Myometrial cell (primary cell): ENCODE data around the gene C1QL1. TPM values are rescaled to one million over a fixed set of nuclear protein-coding genes. Genes with fewer than 3 reads are reported as not detected.

ENCODE experiments used
- total RNA-seq: library from RNA; depleted of rRNA; stranded (reverse); fragments of >200 nt; gene quantifications from 2 replicates; pipeline ENCODE4 v1.2.3, GENCODE V29; 2015

The C1QL1 gene
- 3.2 and 9.0 TPM in 2 replicates for total RNA-seq

GRCh38 chr17:44968225-44969143 is at the start of gene C1QL1:
C1QL1 (minus strand) TSS chr17:44968303; CDS start chr17:44968048, 255 bp downstream.

GRCh38 chr17:44947461-44948314 is 20.4 kb downstream of the C1QL1 start, which contains the start of gene KIF18B:
KIF18B (minus strand) TSS chr17:44947773; CDS start chr17:44936344, 11,429 bp downstream.

GRCh38 chr17:44915321-44915726 is 52.8 kb downstream of the C1QL1 start, which contains the start of gene GFAP:
GFAP (minus strand) TSS chr17:44915500; CDS start chr17:44915486, 14 bp downstream.

Other genes starting within 250 kb of the C1QL1 start
- 0.29 and 0.53 TPM in 2 replicates for gene ADAM11, start 209.3 kb downstream of the C1QL1 start, total RNA-seq
- 11.0 and 24.3 TPM in 2 replicates for gene GJC1, start 138.0 kb downstream of the C1QL1 start, total RNA-seq
- gene HIGD1B, start 120.4 kb downstream of the C1QL1 start, total RNA-seq: not detected in 2 replicates
- gene EFTUD2, start 68.9 kb downstream of the C1QL1 start, total RNA-seq: 63.1 and 67.2 TPM in 2 replicates
- gene GFAP, start 52.8 kb downstream of the C1QL1 start, total RNA-seq: 0.29 and 0.53 TPM in 2 replicates
- gene KIF18B, start 20.5 kb downstream of the C1QL1 start, total RNA-seq: 11.2 and 12.4 TPM in 2 replicates
- gene DCAKD, start 83.3 kb upstream of the C1QL1 start, total RNA-seq: 62.4 and 64.0 TPM in 2 replicates
- gene NMT1, start 93.0 kb upstream of the C1QL1 start, total RNA-seq: 113 and 146 TPM in 2 replicates
- gene PLCD3, start 164.2 kb upstream of the C1QL1 start, total RNA-seq: 38.6 and 42.9 TPM in 2 replicates
- 4.0 and 9.9 TPM in 2 replicates for gene ACBD4, start 167.4 kb upstream of the C1QL1 start, total RNA-seq
- gene HEXIM1, start 180.2 kb upstream of the C1QL1 start, total RNA-seq: 15.6 and 19.3 TPM in 2 replicates
- 5.7 and 6.6 TPM in 2 replicates for gene HEXIM2, start 193.6 kb upstream of the C1QL1 start, total RNA-seq